Activated naive CD4-positive, alpha-beta T cell treated with Interleukin-2 at 50 U/mL for 16 hours (primary cell): Measurements from ENCODE around the gene SYT3.
"Not testable (repeated sequence)": the region's sequence is repeated elsewhere in the genome, so short reads cannot be mapped to it uniquely, and the experiment has no call there.

Source experiments
- DNase-seq: peaks from one replicate; pipeline ENCODE4 v3.0.0-alpha.2; 2020

The SYT3 gene

DNA sequence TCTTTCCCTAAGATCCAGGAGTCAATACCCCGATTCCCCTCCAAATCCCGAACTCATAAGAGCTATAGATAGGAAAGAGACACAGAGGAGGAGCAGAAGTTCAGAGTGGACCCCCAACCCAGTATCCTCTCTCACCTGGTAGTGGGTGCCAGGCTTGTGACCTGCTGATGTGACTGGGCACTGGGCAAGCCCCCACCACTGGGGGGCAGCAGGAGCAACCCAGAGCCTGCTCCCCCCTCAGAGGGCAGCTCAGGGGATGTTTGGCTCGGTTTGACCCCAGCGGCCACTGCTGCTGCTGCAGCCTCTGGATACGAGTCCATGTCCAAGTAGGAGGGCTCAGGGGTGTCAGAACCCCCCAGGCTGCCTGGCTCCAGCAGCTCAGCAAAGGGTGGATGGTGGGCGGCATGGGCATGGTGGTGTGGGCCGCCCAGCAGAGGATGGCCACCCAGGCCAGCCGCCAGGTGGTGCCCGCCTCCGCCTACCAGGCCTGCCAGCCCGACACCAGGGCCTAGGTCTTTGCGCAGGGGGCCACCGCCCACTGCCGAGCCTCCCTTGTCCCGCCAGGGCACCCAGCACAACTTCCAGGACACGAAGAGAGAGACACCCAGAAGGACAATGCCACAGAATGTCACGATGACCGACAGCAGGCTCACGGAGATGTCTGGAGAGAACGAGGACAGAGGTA lies 7.4 kb downstream of the SYT3 start:
- no peak for DNase-seq

DNA sequence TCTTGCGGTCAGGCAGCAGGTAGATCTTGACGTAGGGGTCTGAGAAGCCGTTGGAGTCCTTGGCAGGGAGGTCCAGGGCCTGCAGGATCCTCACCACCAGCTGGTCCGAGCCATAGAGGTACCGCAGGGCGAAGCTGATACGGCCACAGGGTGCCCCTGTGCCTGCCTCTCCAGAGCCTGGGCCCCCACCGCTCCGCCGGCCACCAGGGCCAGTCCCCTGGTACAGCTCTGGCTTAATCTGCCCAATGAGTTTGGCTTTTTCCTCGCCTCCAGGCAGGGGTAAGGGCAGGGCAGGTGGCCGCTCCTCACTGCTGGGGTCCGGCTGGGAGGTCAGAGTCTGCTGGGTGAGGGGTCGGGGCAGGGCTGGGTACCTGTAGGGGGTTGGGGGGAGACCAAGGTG lies 9.9 kb downstream of the SYT3 start:
- DNase-seq = no peak

DNA sequence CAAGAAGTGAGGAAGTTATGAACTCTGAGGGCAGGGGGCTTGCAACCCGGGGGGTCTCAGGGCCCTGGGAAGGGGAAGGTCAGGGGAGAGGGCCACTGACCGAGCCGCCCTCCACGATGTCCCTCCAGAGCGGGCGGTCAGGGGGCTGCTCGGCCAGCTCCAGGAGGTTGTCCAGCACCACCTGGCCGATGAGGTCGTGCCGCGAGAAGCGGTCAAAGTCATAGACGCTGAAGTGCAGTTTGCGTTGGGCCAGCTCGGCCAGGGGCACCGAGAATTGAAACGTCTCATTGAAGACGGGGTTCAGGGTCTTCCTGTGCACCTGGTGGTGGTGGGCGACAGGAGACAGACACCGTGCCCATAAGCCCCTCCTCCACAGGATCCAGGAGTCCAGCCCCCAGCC lies 10.5 kb downstream of the SYT3 start:
- no peak for DNase-seq

DNA sequence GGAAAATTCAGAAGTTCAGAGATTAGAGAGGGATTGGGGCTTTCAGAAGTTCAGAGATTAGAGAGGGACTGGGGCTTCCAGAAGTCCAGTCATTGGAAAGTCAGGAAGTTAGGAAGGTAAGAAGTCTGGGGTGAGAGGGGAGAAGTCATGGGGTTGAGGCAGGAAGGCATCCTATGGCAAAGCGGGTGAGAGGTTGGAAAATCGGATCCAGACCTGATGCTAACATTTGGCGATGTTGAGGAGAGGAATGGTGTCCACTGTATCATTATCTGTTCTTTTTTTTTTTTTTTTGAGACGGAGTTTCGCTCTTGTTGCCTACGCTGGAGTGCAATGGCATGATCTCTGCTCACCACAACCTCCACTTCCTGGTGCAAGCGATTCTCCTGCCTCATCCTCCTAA lies 11.1 kb downstream of the SYT3 start:
- DNase-seq = no peak

DNA sequence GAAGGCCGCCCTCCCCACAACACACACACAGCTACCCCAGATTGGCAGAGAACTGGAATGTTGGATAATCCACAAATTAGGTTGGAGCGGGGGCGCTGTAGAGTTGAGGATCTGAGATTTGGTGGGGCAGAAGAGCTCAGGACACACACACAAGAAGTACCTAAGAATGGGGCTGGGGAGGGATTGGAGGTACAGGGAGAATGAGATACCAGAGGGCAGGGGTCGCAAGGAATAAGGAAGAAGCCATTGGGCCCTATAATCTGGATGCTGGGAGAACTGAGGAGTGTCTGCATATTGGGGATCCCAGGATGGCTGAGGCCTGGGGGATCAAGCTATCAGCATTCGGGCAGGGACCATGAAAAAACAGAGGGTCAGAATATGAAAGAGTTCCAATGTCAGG lies 11.5 kb downstream of the SYT3 start:
- DNase-seq = no peak

DNA sequence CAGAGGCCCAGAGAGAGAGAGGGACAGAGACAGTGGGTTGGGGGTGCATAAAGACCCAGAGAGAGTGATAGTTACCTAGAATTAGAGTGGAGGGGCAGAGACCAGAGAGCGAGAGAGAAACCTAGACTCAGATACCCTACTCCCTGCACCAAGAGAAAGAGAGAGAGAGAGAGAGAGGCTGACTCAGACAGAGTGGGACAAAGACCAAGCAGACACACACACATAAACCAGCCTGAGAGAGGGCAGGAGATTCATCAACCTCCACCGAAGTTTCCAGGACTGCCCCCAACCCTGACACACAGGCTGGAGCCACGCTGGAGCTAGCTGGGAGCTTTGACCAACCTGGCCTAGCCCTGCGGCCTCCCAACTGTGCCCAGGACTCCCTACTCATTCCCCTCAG lies 12.9 kb downstream of the SYT3 start:
- DNase-seq = no peak

DNA sequence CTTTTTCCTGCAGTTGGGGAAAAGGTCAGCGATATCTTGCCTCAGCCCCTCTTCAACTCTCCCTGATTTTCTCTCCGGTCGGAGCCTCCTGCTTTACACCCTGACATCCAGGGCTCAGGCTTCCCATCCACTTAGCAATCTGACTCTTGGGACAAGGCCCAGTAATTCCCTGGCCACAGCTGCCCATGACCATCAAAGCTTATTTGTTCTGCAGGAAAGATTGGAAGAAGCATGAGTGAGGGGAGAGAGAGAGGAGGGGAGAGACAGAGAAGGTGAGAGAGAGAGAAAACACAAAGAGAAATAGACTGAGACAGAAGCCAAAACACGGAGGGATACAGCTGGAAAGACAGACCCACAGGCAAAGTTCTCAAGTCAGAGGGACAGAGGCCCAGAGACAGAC lies 13.7 kb downstream of the SYT3 start:
- no peak for DNase-seq

DNA sequence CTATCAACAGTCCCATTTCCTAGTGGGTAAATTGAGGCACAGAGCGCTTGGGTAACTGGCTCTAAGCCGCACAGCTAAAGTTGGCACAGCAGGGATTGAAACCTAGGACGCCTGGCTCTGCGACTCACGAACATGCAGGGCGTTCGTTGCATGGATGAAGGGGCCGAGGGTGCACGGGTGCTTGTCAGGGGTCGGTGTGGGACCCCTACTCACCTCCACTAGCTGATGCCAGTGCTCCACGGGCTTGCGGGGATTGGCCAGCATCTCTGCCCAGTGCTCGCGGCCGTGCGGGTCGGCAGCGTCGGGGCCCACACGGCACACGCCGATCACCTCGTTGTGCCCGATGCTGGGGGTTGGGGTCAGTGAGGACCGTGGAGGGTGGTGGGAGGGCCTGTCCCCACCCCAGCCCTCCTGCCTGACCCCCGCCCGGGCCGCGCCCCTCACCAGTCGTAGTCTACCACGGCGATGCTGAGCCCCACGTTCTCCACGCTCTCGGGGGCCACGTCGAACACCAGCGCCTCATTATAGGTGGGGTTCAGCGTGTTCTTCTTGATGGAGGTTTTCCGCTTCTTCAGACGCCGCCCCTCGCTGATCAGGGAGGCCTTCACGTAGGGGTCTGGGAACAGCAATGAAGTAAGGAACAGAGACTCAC lies 14.6 kb downstream of the SYT3 start:
- no peak for DNase-seq

DNA sequence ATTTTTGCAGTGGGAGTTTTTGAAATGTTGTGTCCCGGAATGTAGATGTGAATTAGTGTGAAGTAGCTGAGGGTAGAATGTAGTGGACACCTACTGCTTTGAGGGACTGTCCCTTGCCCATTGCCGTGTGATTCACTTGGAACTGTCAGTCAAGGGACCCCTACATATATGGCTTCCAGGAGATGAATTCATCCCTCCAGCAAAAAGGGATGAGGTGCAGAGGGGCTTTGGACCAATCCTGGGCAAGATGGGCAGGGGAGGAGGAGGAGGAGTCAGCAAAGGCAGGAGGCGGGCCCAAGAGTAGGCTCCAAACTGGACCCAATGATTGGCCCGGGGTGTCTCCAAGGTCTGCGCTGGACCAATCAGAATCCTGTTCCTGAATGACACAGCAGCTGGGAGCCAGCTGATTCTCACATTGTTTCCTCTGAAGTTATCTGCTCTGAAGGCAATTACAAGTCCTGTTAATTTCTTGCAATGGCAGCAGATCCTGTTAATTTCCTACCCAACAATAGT lies 19.2 kb downstream of the SYT3 start:
- DNase-seq = not testable (repeated sequence)

DNA sequence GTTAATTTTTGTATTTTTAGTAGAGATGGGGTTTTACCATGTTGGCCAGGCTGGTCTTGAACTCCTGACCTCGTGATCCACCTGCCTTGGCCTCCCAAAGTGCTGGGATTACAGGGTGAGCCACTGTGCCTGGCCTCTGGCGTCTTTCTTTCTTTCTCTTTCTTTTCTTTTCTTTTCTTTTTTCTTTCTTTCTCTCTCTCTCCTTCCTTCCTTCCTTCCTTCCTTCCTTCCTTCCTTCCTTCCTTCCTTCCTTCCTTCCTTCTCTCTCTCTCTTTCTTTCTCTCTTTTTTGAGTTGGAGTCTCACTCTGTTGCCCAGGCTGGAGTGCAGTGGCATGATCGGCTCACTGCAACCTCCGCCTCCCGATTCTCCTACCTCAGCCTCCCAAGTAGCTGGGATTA lies 20.5 kb downstream of the SYT3 start:
- not testable (repeated sequence) for DNase-seq

DNA sequence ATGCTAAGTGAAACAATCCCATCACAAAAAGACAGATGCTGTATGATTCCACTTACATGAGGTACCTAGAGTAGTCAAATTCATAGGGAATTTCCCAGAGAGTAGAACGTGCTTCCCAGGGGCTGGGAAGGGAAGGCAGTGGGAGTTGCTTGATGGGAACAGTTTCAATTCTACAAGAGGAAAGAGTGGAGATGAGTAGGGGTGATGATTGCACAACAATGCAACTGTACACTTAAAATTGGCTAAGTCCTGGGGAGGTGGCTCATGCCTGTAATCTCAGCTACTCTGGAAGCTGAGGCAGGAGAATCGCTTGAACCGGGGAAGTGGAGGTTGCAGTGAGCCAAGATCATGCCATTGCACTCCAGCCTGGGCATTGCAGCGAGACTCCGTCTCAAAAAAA lies 21.3 kb downstream of the SYT3 start:
- DNase-seq = not testable (repeated sequence)

DNA sequence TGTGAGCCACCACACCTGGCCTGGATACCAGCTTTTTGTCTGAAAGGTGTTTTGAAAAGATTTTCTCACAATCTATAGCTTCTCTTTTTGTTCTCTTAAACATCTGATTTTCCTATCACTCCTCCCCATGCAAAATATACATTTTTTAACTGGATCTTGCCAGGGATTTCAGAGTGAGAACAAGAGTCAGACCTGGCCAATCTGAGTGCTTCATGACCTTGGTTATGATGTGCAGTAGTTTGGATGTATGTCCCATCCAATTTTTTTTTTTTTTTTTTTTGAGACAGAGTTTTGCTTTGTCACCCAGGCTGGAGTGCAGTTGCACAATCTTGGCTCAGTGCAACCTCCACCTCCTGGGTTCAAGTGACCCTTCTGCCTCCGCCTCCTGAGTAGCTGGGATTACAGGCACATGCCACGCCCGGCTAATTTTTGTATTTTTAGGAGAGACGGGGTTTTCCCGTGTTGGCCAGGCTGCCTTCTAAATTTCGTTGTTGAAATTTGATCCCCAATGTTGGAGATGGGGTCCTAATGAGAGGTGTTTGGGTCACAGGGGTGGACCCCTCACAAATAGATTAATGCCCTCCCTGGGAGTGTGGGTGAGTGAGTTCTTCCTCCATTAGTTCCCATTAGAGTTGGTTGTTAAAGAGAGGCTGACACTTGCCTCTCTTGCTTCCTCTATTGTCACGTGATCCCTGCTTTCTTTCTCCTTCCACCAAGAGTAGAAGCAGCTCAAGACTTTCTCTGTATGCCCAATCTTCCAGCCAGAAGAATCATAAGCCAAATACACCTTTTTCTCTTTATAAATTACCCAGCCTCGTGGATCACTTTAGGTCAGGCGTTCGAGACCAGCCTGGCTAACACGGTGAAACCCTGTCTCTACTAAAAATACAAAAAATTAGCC lies 26.9 kb downstream of the SYT3 start:
- not testable (repeated sequence) for DNase-seq

DNA sequence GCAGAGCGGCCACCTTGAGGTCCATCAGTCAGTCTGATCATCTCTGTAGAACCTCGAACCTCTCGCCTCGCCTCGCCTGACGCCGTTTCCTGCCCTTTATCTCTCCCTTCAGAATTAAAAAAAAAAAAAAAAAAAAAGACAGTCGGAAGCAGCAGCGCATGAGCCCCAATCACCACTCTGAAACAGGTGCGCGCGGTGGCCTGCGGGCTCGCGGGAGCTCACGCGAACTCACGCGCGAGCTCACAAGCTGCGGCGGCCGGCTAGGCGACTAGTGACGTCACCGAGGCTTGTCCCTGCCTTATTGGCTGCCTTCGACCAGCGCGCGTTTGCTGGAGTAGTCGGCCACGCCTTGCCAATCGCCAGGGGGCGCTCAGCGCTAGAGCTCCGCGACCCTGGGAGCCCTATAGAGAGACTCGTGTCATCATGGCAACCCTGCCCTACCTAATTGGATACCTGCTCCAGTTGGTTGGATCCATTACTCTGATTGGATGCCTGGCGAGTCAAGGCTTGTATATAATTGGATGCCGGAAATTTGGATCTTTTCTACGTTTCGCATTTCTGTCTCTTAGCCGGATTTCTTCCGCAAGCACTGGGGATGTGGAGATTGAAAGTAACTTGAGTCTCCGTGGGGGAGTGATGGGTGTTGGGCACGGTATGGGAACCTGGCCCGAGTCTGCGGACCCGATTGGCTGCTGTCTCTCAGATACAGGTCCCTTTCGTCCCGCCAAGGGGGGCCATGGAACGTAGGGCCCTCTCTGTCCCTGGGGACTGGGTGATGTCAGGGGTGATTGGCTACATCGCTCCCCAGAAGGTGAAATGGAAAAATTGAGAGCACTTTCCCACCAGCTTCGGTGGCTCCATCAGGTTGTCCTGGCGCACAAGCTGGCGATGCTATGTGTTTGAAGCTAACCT lies 31.6 kb downstream of the SYT3 start:
- DNase-seq = peak; percentile 66

DNA sequence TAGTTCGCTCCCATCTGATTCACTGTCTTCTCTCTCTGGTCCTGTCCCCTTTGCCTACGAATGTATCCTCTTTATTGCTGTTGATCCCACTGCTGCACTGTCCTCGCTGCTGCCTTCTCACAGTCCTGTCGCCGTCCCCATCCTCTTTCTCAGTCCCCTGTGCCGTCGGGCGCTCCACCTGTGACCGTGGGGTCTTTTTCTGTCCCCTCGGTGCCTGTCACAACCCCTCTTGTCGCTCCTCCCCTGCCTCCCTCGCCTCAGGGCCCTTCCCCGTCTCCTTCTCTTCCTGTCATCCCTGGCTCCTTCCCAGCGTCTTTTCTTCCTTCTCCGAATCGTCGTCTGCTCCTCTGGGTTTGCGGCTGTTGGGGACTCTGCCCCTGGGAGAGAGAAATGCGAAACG lies 32.3 kb downstream of the SYT3 start:
- no peak for DNase-seq

DNA sequence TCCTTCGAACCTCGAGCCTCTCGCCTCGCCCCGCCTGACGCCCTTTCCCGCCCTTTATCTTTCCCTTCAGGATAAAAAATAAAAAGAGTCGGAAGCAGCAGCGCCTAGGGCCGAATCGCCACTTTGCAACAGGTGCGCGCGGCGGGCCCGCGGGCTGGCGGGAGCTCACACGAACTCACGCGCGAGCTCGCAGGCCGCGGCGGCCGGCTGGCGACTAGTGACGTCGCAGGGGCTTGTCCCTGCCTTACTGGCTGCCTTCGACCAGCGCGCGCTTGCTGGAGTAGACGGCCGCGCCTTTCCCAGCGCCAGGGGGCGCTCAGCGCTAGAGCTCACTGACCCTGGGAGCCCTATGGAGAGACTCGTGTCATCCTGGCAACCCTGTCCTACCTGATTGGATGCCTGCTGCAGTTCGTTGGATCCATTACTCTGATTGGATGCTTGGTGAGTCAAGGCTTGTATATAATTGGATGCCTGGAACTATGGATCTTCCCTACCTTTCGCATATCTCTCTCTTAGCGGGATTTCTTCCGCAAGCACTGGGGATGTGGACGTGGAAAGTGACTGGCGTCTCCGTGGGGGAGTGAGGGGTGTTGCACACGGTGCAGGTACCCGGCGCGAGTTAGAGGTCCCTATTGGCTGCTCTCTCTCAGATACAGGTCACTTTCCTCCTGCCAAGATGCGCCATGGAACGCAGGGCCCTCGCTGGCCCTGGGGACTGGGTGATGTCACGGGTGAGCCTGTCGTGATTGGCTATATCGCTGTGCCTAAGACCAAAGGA lies 33.4 kb downstream of the SYT3 start:
- not testable (repeated sequence) for DNase-seq

DNA sequence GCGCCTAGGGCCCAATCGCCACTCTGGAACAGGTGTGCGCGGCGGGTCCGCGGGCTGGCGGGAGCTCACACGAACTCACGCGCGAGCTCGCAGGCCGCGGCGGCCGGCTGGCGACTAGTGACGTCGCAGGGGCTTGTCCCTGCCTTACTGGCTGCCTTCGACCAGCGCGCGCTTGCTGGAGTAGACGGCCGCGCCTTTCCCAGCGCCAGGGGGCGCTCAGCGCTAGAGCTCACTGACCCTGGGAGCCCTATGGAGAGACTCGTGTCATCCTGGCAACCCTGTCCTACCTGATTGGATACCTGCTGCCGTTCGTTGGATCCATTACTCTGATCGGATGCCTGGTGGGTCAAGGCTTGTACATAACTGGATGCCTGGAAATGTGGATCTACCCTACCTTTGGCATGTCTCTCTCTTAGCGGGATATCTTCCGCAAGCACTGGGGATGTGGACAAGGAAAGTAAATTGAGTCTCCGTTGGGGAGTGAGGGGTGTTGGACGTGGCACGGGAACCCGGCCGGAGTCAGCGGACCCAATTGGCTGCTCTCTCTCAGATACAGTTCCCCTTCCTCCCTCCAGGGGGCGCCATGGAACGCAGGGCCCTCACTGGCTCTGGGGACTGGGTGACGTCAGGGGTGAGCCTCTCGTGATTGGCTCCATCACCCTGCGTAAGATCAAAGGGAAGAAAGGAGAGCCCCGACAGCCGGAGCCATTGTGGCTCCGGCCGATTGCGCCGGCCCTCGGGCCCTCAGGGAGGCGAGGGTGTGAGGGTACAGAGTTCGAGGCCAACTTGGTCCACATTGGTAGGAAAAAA lies 35.2 kb downstream of the SYT3 start:
- DNase-seq = not testable (repeated sequence)

DNA sequence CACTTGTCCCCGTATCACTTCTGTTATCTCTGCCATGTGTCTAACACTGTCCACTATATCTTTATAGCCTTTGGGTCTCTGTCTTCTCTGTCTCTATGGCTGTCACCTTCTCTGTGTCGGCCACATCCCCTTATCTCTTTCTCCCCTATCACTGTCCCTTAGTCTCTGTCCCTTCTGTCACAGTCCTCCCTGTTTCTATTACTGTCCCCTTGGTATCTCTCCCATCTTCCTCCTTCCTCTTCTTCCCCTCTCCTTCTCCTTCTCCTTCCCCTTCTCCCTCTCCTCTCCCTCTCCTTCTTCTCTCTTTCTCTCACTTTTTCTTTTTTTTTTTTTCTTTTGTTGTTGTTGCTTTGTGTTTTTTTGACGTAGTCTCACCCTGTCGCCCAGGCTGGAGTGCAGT lies 36.7 kb downstream of the SYT3 start:
- no peak for DNase-seq

DNA sequence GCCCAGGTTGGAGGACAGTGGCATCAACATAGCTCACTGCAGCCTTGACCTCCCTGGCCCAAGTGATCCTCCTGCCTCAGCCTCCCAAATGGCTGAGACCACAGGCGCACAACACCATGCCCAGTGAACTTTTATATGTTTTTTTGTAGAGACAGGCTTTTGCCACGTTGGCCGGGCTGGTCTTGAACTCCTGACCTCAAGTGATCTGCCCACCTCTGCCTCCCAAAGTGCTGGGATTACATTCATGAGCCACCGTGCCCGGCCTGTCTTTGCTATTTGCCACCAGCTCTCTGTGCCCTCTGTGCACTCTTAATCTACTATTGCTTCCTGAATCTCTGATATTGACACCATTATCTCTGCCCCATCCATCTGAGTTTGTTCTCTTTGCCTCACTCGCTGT lies 37.2 kb downstream of the SYT3 start:
- DNase-seq = no peak

DNA sequence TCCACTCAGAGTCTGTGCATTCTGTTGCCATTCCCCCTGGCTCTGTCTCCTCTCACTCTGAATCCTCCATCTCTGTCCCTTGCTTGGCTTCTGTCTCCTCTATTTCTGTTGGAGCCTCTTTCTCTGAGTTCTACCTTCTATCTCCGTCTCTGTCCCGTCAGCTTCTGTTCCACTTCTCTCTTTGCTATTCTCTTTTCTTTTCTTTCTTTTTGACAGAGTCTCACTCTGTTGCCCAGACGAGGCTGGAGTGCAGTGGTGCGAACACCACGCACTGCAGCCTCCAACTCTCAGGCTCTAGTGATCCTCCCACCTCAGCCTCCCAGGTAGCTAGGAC lies 37.6 kb downstream of the SYT3 start:
- no peak for DNase-seq

DNA sequence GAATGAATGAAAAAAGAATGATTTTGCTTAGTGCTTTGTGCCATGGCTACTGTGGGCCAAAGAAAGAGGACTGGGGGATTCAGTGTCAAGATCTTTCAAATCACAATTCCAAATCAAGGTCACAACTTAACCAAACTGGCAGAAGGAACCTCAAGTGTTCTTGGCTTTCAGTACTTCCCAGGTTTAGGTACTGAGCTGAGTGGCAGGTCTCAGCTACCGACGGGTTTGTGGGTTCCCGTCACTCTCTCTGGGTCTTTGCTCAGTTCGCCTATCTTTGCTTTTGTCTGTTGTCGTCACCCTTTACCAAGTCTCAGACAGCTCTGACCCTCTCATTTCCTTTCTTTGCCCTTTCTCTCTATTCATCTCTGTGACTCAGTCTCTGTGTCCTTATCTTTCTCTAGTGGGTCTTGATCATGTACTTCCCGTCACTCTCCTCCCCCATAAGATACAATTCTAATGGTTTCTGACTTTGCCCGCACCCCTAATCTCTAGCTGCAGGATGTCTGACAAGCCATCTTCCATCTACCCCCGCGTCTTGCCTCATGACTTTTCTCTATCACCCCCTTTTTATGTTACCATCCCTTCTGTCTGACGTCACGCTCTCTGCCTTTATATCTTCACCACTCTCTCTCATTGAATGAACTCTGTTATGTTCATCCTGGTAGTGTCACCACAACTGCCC lies 38.1 kb downstream of the SYT3 start:
- DNase-seq = no peak
